ENCODE measurements around the gene RAP2B.
A peak's percentile ranks its signal among the peaks of the same experiment; 100 is the strongest.

Gene RAP2B

GRCh38 chr3:153159771-153160397, 2.1 kb upstream of the RAP2B start:
- no peak for DNase-seq

GRCh38 chr3:153160451-153161137, 1.4 kb upstream of the RAP2B start:
- DNase-seq: peak in 54 of 56 donors; percentile 9 to 86 (median 58)

- peak; percentile 48 to 97 (median 86) for DNase-seq
Observed at GRCh38 chr3:153161138-153161713, 800 bp upstream of the RAP2B start.

GRCh38 chr3:153162513-153163392, 727 bp downstream of the RAP2B start:
- peak in 44 of 56 donors; percentile 14 to 75 (median 44) for DNase-seq

GRCh38 chr3:153163393-153163724, 1.3 kb downstream of the RAP2B start:
- DNase-seq: no peak

GRCh38 chr3:153163756-153164550, 1.9 kb downstream of the RAP2B start:
- no peak for DNase-seq

- no peak for DNase-seq
Observed at GRCh38 chr3:153165261-153165681, 3.2 kb downstream of the RAP2B start.

GRCh38 chr3:153166206-153166605, 4.2 kb downstream of the RAP2B start:
- DNase-seq: no peak

GRCh38 chr3:153166796-153167195, 4.8 kb downstream of the RAP2B start:
- no peak for DNase-seq

GRCh38 chr3:153169793-153170383, 7.9 kb downstream of the RAP2B start:
- no peak for DNase-seq

GRCh38 chr3:153171256-153171655, 9.2 kb downstream of the RAP2B start:
- no peak for DNase-seq

GRCh38 chr3:153171918-153172317, 9.9 kb downstream of the RAP2B start:
- DNase-seq: no peak

GRCh38 chr3:153172796-153173757, 11.1 kb downstream of the RAP2B start:
- DNase-seq: no peak

GRCh38 chr3:153173758-153174516, 11.9 kb downstream of the RAP2B start:
- DNase-seq: no peak

GRCh38 chr3:153176197-153176596, 14.2 kb downstream of the RAP2B start:
- DNase-seq: no peak

- no peak for DNase-seq
Observed at GRCh38 chr3:153180860-153181372, 18.9 kb downstream of the RAP2B start.

GRCh38 chr3:153182501-153183293, 20.7 kb downstream of the RAP2B start:
- DNase-seq: no peak
